GM19328 (cell line): ENCODE data around the gene PBX1.

Experiments
- ATAC-seq: cut with Tn5 transposase; IDR thresholded peaks from one replicate; pipeline ENCODE4 v1.9.1; 2021; ENCODE audit warnings: mild to moderate bottlenecking, moderate library complexity; ENCODE audit not compliant: unreplicated experiment

The PBX1 gene

DNA sequence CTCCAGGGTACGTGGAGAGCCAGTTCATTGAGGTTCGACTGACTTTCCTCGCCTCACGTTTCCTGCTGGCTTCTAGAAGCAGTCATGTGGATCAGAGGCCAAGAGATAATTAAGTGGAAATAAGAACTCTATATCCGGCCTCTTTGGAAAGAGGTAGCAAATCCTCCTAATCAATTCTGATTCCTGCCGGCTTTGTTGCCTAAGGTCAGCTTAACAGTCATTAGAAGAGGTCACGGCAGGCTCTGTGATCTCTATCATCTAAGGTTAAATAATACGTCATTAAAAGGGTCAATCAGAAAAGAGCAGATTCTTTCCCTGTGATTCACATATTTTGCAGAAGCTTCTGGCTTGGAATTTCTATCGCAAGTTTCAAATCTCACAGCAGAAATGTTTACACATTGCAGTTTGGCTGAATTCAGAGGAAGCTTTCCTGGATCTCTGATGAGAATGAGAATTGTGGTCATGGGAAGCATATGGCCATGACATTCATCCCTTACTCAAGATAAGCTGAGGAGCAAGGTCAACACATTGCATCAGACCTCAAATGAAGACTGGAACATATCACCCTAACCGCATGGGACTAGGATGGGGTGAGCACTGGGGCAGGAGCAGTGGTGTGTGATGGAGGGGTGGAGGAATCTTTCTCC is 189.4 kb downstream of the PBX1 start:
- no peak for ATAC-seq

DNA sequence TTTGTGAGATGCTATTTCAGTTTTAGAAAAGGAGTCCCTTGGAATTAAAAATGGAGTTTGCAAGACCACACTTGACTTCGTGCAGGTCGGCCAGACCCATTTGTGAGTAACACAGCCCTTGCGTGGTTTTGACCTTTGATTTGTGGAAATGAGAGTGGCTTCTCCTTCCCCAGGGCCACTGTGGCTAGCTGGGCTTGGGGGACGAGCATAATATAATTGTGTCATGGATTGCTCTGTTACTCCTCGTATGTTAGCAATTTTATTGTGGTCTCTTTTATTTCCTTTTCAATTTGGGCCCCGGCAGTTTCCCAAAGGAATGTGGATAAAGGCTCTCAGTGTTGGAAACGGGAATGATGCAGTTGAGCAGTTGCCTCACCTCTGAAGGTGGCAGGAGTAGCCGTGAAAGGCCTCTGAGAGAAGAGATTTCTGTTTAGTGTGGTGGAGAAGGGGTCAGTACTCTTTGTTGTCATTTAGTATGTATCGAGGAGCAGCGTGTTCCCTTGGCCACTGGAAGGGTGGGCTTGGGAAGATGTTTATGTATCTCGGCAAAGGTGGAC is 194.6 kb downstream of the PBX1 start:
- no peak for ATAC-seq

DNA sequence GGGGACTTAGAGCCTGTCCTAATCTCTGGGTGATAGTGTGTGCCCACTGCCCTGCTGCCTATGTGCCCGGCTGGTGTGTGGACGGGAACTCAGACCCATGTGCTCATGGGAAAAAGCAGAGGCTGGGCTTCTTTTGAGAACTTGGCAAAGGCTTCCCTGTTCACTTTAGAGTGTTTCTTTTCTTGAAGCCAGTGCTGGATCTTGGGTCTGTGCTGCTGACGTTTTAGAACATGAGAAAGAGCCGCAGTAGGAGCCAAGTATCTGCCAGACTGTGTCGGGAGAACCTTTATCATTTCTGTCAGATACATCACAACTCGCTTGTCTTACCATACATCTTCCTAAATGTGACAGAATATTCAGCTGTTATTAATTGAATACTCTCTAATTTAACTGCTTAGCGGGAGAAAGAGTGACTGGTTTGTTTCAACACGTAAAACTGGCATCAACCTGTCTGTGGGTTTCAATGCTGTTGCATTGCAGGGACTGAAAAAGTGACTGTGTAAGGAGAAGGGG is 195.2 kb downstream of the PBX1 start:
- ATAC-seq = no peak

DNA sequence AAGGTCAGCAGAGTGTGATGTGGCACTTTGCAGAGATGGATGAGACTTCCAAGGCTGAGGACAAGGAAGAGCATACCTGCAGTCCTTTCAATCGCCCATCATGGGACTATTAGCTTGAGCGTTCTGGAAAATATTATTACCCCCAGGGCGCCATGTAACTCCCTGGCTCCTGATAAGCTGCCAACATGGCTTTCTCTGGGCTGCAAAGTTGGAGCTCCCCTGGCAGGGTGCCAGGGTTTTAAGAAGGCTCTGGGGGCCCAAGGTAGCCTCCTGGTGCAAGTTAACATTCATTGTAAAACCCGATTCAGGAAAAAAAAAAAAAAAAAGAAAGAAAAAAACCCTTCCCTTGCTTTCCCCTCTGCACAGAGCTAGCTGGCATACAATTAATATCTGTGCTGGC is 196.7 kb downstream of the PBX1 start:
- ATAC-seq = no peak

DNA sequence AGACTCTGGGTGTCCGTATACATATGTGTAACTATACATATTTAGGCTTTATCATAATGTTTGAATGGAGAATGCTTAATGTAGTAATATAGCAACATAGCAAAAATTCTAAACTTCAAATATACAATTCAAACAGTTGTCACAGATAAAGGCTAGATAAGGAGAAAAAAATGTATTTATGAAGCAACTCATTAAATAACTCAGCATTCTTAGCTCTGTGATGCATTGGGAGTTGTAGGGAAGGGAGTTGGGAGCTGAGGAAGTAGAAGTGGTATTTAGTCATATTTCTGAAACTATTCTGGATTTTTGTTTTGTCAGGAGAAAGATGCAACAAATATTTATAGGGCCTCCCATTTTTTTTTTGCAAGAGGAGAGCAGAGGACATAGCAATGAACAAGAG is 197.8 kb downstream of the PBX1 start:
- ATAC-seq = no peak

DNA sequence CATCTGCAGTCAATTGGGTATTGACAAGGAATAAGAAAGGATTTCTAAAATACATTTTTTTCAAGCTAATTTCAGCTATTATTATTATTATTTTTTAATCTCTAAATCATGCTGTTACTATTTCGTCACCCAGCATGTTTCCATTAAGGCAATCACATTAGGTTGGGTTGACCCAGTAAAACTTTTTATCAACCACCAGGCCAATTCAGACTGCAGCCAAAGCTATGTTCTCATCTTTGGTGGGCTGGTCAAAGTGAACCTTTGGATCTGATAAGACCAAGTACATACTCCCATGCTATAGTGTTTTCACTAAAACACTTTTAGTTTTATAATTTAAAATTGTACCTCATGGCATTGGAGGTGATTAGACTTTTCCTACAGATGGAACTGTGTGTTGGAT is 198.6 kb downstream of the PBX1 start:
- no peak for ATAC-seq

DNA sequence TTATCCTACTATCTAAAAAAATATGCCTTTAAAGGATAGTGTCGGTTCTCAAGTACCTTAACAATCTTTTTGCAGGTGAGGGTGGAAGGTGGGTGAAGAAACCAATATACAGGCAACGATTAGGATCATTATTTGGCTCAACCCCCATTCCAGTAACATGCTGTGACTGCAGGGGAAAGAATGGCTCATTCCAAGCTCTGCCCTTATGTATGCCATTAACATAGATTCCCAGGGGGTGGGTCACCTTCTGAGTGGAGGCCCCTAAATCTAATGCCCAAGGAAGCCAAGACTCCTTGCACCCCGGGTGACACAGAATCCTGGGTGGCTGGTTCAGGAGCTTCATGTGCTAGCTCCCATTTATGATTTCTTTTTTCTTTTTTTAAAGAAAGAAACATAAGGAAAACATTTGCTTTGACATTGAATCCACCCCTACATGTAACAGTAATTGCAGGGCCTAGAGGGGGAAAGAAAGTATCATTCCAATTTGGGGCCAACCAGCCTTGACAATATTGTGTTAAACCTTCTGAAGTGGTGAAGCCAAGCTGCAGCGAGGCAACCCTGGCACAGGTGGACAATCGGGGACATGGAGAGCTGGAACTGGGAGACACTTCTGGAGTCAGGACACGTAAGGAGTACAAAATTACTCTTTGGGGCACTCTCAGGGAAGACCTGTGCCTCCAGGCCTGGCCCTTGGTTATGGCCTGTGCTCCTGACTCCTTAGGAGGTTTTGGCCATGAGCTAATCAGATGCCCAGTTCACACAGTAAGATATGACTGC is 200.3 kb downstream of the PBX1 start:
- ATAC-seq = no peak

DNA sequence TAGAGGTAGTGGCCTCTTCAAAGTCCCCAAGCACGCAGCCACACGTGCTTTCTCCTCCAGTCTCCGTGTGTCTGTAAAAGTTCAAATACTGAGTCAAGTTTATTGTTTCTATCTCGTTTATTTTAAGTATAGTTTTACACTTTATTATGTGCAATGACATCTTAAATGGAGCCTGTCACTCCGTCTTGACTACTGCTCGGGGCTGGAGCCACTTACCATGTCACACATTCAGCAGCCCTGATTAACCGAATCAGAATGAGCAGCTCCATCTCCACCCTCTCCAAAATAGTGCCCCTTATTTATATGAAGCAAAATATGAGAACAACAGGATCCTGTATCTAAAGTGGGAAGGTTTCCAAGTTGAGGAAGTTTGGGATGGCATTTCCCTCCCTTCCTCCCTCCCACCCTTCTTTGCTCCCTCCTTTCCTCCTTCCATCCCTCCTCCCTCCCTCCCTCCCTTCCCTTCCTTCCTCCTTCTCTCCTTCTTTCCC is 201.0 kb downstream of the PBX1 start:
- no peak for ATAC-seq

DNA sequence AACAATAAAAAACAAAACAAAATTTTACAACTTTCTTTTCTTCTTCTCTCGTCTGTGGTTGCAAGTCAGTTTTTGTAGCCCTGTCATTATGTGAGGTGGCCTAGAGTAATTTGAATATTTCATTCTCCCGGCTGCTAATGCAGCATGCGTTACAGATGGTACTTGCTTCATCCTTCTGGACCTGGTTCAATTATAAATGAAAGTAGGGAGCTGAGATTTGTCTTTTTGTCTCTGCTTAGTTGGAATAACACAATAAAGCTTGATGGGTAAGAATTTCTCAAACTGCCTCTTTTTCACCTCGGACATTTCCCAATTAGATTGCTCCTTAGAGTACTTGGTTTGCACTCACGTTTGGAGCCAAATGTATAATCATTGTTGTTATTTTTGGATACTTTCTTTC is 201.6 kb downstream of the PBX1 start:
- ATAC-seq = no peak

DNA sequence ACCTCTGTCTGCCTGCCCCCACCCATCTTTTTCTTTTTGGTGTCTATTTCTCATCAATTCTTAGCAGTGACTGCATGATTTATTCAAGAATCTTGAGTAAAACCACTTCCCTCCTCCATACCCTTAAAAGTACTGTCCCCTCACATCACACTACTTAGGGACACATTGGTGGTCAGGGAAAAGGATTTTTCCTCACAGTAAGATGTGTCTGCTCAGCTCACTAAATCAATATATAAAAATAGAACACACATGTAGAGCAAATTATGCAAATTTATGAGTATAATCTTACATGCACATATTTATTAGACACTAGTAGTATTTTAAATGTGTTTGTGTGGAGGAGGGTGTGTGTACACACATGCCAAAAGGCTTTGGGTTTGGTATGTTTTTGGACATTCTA is 202.0 kb downstream of the PBX1 start:
- ATAC-seq = no peak

DNA sequence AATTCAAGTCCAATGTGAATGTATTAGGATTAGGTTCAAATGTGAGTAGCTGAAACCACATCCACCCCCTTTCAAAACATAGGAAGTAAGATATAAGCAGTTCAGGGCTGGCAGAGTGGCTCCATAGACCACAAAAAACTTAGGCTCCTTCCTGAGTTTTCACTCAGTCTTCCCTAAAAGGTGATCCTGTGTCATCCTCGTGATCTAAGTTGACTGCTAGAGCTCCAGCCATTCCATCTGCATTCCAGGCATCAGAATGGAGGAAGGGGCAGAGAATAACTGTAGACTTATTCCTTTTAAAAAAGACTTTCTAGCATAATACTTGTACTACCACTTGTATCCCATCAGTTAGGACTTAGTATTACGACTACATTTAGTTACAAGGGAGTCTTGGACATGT is 204.1 kb downstream of the PBX1 start:
- no peak for ATAC-seq

DNA sequence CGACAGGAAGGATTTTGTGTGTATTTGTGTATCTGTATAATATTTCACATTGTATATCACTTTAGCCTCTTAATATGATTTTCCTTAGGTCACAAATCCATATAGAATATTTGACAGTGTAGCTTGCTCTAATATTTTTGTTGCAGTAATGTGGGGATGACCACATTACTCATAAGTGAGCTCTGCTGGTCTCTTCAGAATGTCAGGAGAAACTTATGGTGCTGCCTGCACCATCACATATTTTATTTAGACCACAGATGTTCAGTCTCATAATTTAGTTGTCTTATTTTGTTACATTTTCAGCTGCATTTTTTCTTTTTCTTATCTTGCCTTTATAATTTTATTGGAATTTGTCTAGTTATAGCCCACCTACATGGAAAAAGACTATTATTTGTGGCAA is 205.3 kb downstream of the PBX1 start:
- ATAC-seq = no peak

DNA sequence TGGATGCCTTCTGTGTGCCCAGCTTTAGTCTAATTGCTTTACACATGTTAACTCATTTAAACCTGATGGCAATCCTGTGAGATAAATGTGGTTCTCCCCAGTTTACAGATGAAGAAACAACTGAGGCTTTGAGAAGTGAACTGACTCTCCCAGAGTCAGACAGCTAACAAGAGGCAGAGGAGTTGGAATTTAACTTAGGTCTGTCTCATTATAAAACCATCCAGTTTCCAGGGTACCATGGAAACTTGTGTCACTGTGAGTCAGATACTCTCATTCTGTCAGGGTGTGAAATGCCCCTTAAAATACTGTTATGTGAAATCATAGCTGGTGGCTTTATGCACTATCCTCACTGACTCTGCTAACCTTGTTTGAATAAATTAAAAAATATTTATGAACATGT is 206.6 kb downstream of the PBX1 start:
- ATAC-seq = no peak

DNA sequence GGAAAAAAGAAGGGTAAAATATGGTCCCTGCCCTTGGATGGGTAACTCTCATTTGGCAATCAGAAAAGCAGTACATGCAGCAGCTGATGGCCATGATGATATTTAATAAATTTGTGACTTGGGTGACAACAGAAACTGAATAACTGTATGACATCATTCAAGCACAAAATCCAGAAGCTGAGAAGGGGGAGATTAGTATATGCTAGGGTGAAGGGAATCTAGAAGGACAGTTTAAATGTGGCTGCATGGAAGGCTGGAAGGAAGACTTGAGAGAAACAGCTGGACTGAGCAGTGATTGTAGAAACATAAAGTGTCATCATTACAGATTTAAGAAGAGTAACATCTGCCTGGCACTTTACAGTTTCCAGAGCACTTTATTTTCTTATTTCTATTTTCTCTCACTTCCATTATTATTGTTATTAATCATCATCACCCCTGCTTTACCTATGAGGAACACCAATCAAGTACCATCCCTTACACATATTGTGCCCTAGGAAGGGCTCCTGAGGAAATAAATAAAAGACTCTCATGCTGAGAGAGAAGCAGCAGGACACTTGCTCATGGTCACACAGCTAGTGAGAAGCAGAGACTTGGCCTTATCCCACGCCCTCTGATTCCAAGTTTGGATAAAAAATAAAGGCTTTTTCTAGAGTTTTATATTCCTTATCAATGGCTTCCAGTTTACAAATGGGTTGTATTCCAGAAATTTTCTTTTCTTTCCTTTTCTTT is 207.2 kb downstream of the PBX1 start:
- no peak for ATAC-seq

DNA sequence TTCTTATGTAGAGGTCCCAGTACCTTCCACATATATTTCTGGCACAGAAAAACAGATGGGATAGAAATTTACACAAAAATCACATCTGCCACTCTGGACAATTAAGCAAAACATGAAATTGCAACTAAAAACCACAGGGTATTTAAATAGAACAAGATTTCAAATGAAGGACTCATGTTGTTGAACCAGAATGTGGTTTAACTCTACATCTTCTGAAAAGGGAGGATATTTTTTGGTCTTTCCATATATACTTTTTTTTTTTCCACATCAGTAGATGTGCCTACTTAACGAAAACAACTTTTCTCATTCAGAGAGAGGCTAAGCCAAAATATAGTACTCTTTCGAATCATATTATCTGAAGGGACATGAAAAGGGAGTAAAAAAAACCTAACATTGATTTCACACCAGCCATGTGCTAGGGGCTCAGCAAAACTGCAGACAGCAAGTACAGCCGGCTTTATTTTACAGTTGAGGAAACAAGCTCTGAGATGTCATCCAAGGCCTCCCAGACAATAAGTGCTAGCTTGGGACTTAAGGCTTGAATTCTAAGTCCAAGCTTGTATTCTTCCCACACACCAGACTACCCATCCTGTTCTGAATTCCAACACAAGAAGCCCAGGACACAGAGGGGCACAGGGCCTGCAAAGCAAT is 208.9 kb downstream of the PBX1 start:
- no peak for ATAC-seq

DNA sequence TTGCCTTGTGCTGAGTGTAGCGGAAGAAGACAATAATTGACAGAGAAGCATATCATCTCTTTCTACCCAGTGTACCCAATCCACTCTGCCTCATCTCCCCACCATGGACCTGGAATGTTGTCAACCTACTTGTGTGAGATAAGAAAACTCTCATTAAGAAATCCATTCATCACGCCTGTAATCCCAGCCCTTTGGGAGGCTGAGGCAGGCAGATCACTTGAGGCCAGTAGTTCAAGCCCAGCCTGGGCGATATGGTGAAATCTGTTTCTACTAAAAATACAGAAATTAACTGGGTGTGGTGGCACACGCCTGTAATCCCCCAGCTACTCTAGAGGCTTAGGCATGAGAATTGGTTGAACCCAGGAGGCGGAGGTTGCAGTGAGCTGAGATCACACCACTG is 209.6 kb downstream of the PBX1 start:
- no peak for ATAC-seq

DNA sequence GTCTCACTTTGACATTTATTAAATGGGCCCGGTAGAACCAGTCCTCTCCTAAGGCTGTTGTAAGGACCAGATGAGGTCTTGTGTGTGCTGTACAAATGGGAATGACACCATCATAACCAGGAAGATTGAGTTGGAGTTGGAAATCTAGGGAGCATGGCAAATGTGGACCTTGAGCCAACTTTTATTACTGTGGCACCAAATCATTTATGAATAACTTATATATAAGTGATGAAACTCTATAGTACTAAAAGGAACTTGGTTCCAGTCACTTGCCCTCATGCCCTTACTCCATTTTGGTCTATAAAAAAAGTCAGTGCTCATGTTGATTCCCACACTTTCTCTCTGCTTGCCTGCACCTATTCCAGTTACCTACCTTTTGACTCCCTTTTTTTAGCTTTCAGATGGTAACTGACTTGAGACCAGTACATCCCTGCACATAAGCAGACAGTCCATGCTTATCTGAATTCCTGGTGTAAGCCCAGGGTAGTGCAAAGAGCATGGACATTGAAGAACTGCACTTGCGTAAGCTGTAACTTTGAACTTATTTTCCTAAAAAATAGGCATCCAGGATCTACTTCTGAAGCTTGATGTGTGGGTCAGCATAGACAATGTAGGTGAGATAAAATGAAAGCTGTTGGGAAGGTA is 210.6 kb downstream of the PBX1 start:
- no peak for ATAC-seq

DNA sequence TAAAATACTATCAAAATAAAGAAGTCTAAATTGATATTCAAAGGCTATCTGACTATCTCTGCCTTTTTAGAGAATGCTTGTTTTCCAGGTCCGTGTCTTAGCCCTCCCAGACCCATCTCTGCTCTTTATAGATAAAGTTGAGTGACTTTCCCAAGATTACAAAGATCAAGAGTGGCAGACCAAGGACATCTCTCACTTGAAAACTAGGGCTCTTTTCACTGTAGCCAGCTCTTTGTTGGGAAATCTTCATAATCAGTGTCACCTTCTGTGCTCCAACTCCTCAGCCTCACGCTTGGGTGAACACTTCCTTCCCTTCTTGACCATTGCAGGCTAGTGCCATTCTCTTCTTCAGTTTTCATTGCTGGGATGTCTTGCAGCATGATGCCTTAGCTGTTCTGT is 211.1 kb downstream of the PBX1 start:
- ATAC-seq = no peak

DNA sequence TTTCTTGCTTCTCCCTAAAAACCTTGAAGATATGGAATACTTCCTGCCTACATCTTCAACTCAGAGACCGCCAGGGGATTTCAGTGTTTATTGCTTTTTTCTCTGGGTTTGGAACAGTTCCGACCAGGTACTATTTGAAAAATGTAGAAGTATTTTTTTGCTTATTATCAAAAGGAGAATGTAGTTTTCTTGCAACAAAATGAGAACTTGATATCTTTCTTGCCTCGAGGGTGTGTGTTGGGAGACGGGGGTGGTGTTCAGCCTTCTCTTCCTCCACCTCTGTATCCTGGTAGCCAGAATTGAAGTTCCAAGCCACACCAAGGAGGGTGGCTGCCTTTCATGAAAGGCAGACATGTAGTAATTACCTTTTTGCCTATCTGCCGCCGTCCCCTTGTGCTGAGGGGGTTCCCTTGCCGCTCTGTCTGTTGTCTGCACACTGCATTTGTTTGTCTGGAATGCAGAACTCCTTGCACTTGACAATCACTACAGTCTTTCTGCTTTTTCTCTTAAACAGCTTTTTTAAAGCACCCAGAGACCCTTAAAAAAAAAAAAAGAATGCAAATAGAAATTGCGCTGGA is 212.1 kb downstream of the PBX1 start:
- ATAC-seq = no peak
